HG03558 (cell line): ENCODE results near the gene SYNDIG1L.
"Not testable (repeated sequence)": the region's sequence is repeated elsewhere in the genome, so short reads cannot be mapped to it uniquely, and the experiment has no call there.

Experiments used
- ATAC-seq: cut with Tn5 transposase; IDR thresholded peaks from one replicate; pipeline ENCODE4 v1.9.1; 2021; ENCODE audit warnings: moderate number of reproducible peaks; ENCODE audit not compliant: unreplicated experiment; ENCODE audit errors: extremely low read depth

Gene SYNDIG1L

DNA sequence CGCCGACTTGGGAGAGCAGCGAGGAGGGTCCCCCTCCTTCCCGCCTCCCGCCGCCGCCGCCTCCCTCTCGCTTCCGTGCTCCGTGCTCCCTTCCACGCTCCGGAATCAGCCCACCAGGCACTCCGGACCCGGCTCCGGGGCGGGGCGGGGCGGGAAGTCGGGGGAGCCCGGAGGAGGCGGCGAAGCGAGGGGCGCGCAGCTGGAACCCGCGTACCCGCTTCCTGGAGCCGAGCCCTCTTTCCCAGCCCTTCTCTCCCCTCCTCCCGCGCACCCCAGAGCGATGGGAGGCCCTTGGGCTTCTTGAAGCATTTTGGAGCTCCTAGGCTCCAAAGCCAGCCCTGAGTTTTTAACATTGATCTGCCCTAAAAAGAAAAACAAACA is at the start of gene SYNDIG1L:
TSS of gene SYNDIG1L (minus strand) at position 9 of the 381 bp plus-strand sequence. CDS start 16,466 bp downstream, outside the sequence.
- ATAC-seq: no peak

- ATAC-seq: no peak
Observed at GRCh38 chr14:74475678-74476077, 49.7 kb upstream of the SYNDIG1L start.

GRCh38 chr14:74474376-74474775 is 48.4 kb upstream of the SYNDIG1L start:
- no peak for ATAC-seq

GRCh38 chr14:74472601-74473000 is 46.6 kb upstream of the SYNDIG1L start:
- no peak for ATAC-seq

DNA sequence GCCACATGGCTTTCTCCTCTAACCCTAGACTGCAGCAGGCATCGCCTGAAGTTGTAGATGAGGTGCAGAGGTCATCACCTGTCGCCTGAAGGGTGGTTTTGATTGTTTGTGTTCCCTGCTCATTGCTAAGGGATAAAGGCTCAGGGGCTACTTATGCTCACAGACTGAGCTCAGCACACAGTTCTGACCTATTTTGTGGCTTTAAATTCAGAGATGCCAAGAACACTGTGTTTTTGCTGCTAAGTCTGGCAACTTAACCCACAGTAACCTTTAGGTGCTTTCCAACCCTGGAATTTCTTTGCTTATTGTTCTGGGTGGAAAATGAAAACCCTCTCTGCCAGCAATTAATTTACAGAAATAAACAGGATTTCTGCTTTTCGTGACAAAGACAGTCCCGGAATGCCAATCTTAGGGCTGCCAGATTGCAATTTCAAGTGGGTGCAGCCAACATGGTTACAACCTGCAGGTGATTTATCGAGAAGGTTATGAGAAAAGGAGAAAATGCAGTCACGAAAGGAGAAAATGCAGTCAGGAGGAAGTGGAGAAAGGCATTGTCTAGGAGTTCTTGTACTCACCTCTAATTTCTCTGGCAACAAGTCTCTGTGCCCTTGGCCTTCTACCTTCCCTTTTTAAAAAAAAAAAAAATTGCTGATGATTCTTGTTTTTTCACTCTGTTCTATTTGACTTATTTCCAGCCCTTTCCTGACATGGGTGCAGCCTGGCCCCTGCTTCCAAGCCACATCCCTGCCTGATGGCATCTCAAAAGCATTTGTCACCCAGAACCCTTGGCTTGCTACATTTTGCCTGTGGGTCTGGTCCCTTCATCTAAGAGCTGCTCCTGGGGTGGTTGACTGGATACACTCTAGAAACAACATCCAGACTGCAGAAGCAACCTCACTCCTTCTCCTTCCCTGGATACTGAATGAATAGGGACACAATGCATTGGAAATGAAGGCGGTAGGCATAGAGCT is 43.8 kb upstream of the SYNDIG1L start:
- ATAC-seq: no peak

DNA sequence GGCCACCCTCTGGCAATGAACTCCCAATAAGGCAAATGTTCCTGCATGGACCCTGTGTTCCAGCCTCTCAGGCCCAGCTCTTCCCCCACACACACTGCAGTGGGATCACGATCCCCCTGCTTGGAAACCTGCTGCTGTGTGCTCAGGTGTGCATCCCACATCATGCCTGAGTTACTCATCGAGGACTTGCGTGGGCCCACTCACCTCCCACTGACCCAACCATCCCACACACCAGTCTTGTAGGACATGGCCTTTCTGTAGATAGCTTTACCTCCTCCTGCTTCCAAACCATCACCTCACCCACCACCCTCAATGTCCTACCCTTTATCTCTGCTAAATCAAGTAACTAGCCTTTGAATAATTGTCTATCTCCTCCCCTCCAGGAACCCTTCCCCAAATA is 42.5 kb upstream of the SYNDIG1L start:
- no peak for ATAC-seq

DNA sequence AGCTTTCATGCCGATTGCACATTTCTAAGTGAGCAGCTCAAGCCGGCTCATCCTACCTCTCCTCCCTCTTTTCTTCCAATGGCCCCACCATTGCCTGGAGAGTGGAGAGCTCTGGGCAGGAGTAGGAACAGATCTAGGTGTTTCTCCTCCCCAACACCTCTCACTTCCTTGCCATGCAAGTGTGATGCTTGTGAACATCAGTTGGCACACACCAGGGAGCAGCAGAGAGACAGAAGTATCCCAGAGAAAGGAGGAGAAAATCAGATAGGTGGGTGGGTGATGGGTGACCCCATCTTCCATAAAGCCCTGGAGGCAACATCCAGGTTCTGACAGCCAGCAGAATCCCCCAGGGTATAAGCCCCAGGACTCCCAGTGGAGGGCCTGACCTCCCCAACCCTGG is 39.3 kb upstream of the SYNDIG1L start:
- ATAC-seq: no peak

GRCh38 chr14:74464785-74465184 is 38.8 kb upstream of the SYNDIG1L start:
- no peak for ATAC-seq

DNA sequence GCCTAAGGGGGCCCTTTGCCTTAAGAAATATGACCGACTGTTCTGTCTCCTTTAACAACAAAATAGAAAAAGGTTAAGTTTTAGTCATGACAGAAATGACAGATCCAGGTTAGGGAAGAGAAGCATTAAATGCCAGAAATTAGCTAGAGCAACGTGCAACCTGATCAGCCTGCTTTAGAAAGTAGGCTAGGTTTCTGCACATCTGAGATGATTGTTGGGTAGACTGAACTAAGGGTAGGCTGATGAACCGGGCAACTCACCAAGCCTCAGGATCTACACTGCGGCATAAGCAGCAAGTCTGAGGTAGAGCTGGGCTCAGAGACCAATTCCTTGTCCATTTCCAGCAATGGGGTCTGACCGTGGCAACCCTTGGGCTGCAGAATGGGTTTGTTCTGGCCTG is 37.7 kb upstream of the SYNDIG1L start:
- no peak for ATAC-seq

GRCh38 chr14:74462993-74463392 is 37.0 kb upstream of the SYNDIG1L start:
- no peak for ATAC-seq

- ATAC-seq: no peak
Observed at GRCh38 chr14:74459976-74460375, 34.0 kb upstream of the SYNDIG1L start.

- ATAC-seq: no peak
Observed at GRCh38 chr14:74459289-74459946, 33.4 kb upstream of the SYNDIG1L start.

- no peak for ATAC-seq
Observed at GRCh38 chr14:74457565-74457895, 31.5 kb upstream of the SYNDIG1L start.

GRCh38 chr14:74456684-74457564 is 30.9 kb upstream of the SYNDIG1L start:
- ATAC-seq: no peak

DNA sequence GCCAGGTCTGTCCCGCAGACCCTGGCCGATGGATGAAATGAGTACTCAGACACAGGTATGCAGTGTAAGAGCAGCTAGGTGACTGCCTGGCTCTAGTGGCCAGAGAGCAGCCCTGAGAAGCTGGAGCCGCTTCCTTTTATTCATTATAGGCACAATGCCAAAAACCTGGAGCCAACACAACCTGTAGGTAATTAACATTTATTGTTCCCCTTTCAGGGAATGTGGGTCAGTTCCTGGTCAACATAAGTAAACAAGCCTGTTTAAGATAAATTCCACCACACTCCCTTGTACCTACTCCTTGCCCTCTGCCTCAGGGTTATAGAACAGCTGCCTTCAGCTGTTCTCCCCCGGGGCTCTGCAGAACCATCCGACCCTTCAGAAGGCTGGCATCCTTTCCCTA is 28.4 kb upstream of the SYNDIG1L start:
- ATAC-seq: not testable (repeated sequence)

- no peak for ATAC-seq
Observed at GRCh38 chr14:74444866-74445265, 18.9 kb upstream of the SYNDIG1L start.

- ATAC-seq: no peak
Observed at GRCh38 chr14:74442757-74443156, 16.7 kb upstream of the SYNDIG1L start.

GRCh38 chr14:74441113-74441512 is 15.1 kb upstream of the SYNDIG1L start:
- ATAC-seq: no peak

DNA sequence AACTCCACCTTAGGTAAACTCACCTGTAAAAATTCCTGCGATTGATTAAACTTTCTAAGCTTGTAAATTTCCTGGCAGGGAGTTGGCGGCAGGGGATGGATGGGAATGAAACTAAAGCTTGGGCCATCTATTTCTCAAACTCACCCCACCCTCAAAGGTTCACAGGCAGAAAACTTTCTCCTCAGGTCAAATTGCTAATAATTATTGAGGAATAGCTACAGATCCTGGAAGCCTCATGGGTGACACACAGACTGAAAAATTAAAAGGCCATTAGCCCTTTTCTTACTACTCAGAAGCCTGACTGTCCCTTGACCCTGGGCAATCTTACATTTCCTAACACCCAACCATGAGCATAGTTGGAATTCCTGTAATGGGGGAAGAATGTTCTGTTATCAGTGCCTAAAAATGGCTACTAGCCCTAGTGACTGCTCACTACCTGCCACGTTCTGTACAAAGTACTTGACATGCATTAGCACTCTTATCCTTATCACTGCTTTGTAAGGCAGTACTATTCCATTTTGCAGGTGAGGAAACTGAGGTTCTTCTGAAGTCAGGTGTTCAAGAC is 12.4 kb upstream of the SYNDIG1L start:
- ATAC-seq: no peak

DNA sequence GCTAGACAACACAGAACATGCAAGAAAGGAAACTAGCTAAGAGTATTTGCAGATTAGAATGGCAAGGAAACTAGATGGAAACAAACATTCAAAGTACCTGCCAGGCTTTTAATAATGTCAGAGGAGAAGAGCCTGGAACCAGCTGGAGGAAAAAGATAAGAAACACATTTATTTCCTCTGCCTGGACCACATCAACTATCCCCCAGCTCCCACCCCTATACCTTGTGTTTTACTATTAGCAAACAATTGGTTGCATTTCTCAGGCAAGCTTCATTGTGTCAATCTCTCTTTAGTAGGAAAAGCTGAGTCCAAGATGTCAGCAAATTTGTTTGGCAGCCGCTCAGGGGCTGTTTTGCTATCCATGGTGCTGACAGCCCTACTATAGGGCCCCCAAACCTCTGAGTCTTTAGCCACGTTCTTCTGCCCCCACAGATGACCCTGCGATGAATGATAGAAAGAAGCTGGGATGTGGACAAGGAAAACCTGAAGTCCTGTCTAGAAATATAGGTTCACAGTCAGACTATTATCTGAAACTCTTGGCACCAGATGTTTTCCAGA is 11.6 kb upstream of the SYNDIG1L start:
- no peak for ATAC-seq
